Stomach (tissue), 4 donors: Measurements from ENCODE around the gene AZIN2.
"Not testable (repeated sequence)": the region's sequence is repeated elsewhere in the genome, so short reads cannot be mapped to it uniquely, and the experiment has no call there.

ENCODE experiments used
- CTCF ChIP-seq, 7 experiments: fragments of 450-650 bp in 4 of 7; fragments of 200-600 bp in 3 of 7; sonication (generic) in 3 of 7; IDR thresholded peaks; one replicate each; pipeline ENCODE4 v1.5.1; 2016 to 2019; ENCODE audit warnings: antibody characterized with exemption in 7 of 7, control low read depth in 2 of 7, mild to moderate bottlenecking in 1 of 7
- EP300 ChIP-seq: sonication (generic); formaldehyde crosslinking; IDR thresholded peaks from one replicate; pipeline ENCODE4 v1.6.1; 2017; ENCODE audit warnings: antibody characterized with exemption
- POLR2A ChIP-seq, 4 donors: fragments of 450-650 bp; IDR thresholded peaks; one replicate each; pipeline ENCODE4 v1.6.1; 2016; ENCODE audit warnings: antibody characterized with exemption in 4 of 4, control low read depth in 2 of 4, mild to moderate bottlenecking in 1 of 4, moderate library complexity in 1 of 4
- POLR2AphosphoS5 ChIP-seq, 3 donors: sonication (generic); formaldehyde crosslinking; IDR thresholded peaks; one replicate each; pipeline ENCODE4 v1.6.1; 2016; ENCODE audit warnings: antibody characterized with exemption in 3 of 3

- TF ChIP-seq EP300; POLR2AphosphoS5 (IDR thresholded peaks at IDR 0.05); POLR2A (IDR thresholded peaks at IDR 0.05); CTCF (IDR thresholded peaks at IDR 0.05): not testable (repeated sequence)
Measured at GRCh38 chr1:33046234-33046633, 34.7 kb upstream of the AZIN2 start.
